PC-3 (cell line): ENCODE data around the gene LTA.

Experiments used
- EZH2 ChIP-seq: fragments of 300-600 bp; sonication (generic); IDR thresholded peaks from one replicate; pipeline ENCODE4 v1.6.1; 2017; ENCODE audit warnings: antibody characterized with exemption, mild to moderate bottlenecking, low read length; ENCODE audit not compliant: unreplicated experiment
- EZH2phosphoT487 ChIP-seq: fragments of 300-600 bp; sonication (generic); IDR thresholded peaks from 2 replicates; pipeline ENCODE4 v1.6.1; 2018; ENCODE audit warnings: mild to moderate bottlenecking, antibody characterized with exemption, low read length, borderline replicate concordance
- TF ChIP-seq, protein P1 (sequence below): fragments of 300-600 bp; sonication (generic); conservative IDR thresholded peaks from 2 replicates; pipeline ENCODE4 v1.5.1; 2017; ENCODE audit warnings: antibody characterized with exemption, low read depth, mild to moderate bottlenecking, low read length

DNA sequence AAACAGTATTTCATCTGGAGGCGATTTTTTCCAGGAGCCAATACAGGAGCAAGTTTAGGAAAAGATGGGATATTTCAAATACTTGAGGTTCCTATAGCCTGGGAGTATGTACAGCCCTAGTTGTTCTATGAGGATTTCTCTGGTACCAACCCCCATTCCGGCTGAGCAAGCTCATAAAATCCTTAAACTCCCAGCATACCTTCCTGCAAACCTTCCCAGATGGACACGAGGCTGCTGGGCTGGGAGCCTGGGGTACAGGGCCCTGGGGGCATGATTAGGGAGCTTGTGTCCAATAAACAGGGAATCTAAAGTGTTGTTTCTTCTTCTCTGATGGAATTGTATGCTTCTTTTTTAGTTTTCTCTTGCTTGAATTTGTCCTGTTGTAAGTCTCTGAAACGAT, 49.9 kb downstream of the LTA start:
- TF ChIP-seq, protein P1, sequence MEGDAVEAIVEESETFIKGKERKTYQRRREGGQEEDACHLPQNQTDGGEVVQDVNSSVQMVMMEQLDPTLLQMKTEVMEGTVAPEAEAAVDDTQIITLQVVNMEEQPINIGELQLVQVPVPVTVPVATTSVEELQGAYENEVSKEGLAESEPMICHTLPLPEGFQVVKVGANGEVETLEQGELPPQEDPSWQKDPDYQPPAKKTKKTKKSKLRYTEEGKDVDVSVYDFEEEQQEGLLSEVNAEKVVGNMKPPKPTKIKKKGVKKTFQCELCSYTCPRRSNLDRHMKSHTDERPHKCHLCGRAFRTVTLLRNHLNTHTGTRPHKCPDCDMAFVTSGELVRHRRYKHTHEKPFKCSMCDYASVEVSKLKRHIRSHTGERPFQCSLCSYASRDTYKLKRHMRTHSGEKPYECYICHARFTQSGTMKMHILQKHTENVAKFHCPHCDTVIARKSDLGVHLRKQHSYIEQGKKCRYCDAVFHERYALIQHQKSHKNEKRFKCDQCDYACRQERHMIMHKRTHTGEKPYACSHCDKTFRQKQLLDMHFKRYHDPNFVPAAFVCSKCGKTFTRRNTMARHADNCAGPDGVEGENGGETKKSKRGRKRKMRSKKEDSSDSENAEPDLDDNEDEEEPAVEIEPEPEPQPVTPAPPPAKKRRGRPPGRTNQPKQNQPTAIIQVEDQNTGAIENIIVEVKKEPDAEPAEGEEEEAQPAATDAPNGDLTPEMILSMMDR = no peak
- no peak for TF ChIP-seq EZH2
- no peak for TF ChIP-seq EZH2phosphoT487
